ENCODE data around the gene PTCH1. TPM values are rescaled to one million over a fixed set of nuclear protein-coding genes. Genes with fewer than 3 reads are reported as not detected.

The PTCH1 gene
- total RNA-seq, 1 experiment from 2014 or later: 6.6 TPM

GRCh38 chr9:95482621-95483020 is 34.1 kb downstream of the PTCH1 start:
- Histone ChIP-seq H3K4me1 (ENCODE audit: control insufficient read depth, insufficient read depth, low read length) (peaks cover 3% of the 10 kb centered on the region; the same call in 1 of the 2 replicates), H3K36me3 (ENCODE audit: control insufficient read depth, insufficient read depth, low read length) (no peaks in the 10 kb centered on the region; the same call in 1 of the 2 replicates), H3K9me3 (ENCODE audit: control insufficient read depth, insufficient read depth, low read depth, low read length) (no peaks in the 10 kb centered on the region), H3K27ac (ENCODE audit: low read length) (no peak overlapping the region), H3K27me3 (ENCODE audit: control insufficient read depth, insufficient read depth, low read length) (no peaks in the 10 kb centered on the region), H3K4me3 (ENCODE audit: low read depth in 2 of 2, low read length in 2 of 2) (no peak overlapping the region)
- no peak for TF ChIP-seq TCF7L2 (IDR thresholded peaks at IDR 0.05; ENCODE audit: low read depth, low read length)
- TF ChIP-seq SIN3A (IDR thresholded peaks at IDR 0.05; ENCODE audit: borderline replicate concordance, insufficient read depth, low read depth, low read length): no peak
- no peak for TF ChIP-seq POLR2AphosphoS5 (IDR thresholded peaks at IDR 0.05; ENCODE audit: low read depth, low read length)
- TF ChIP-seq CTCF (IDR thresholded peaks at IDR 0.05): no peak
- no peak for TF ChIP-seq REST (IDR thresholded peaks at IDR 0.05; ENCODE audit: insufficient read depth in 1 of 2, low read depth in 2 of 2, low read length in 1 of 2)
- in situ Hi-C loops (cut with HindIII; ENCODE audit: low pct_unique_long_range_greater_than_20kb, low sequenced_read_pairs) (no loop called here), intact Hi-C loops (cut with micrococcal nuclease; ENCODE audit: unreplicated experiment) (no loop called here)
- no peak for ATAC-seq
- POLR2A ChIA-PET: no interaction called here
- DNase-seq (ENCODE audit: low read depth, low spot score): no peak
- CTCF ChIA-PET: no interaction called here
- BruUV-seq (replicated peaks): no TSS peak

- TF ChIP-seq SIN3A (IDR thresholded peaks at IDR 0.05; ENCODE audit: borderline replicate concordance, insufficient read depth, low read depth, low read length): no peak
- no peak for TF ChIP-seq CTCF (IDR thresholded peaks at IDR 0.05)
- TF ChIP-seq POLR2AphosphoS5 (IDR thresholded peaks at IDR 0.05; ENCODE audit: low read depth, low read length): no peak
- TF ChIP-seq REST (IDR thresholded peaks at IDR 0.05; ENCODE audit: insufficient read depth in 1 of 2, low read depth in 2 of 2, low read length in 1 of 2): no peak
- TF ChIP-seq TCF7L2 (IDR thresholded peaks at IDR 0.05; ENCODE audit: low read depth, low read length): no peak
- no peaks in the 10 kb centered on the region for H3K9me3 ChIP-seq (ENCODE audit: control insufficient read depth, insufficient read depth, low read depth, low read length)
- intact Hi-C loops (cut with micrococcal nuclease; ENCODE audit: unreplicated experiment): no loop called here
- H3K27me3 ChIP-seq (ENCODE audit: control insufficient read depth, insufficient read depth, low read length): no peaks in the 10 kb centered on the region
- no peak for DNase-seq (ENCODE audit: low read depth, low spot score)
- in situ Hi-C loops (cut with HindIII; ENCODE audit: low pct_unique_long_range_greater_than_20kb, low sequenced_read_pairs): no loop called here
- ATAC-seq: no peak
- no peaks in the 10 kb centered on the region; the same call in 1 of the 2 replicates for H3K36me3 ChIP-seq (ENCODE audit: control insufficient read depth, insufficient read depth, low read length)
- ChIA-PET POLR2A (no interaction called here), CTCF (no interaction called here)
- no peak overlapping the region for H3K27ac ChIP-seq (ENCODE audit: low read length)
- H3K4me3 ChIP-seq (ENCODE audit: low read depth in 2 of 2, low read length in 2 of 2): no peak overlapping the region
- H3K4me1 ChIP-seq (ENCODE audit: control insufficient read depth, insufficient read depth, low read length): no peaks in the 10 kb centered on the region
- BruUV-seq (replicated peaks): no TSS peak
Observed at GRCh38 chr9:95481000-95481399, 35.8 kb downstream of the PTCH1 start.

Measured in Panc1 (cell line).